Ovary (tissue), 9 donors: ENCODE results near the gene TMEM45A. TPM values are rescaled to one million over a fixed set of nuclear protein-coding genes. Genes with fewer than 3 reads are reported as not detected.

ENCODE experiments used
- DNase-seq, 5 donors: peaks; one replicate each; pipeline ENCODE4 v3.0.0-alpha.2; 2019 to 2020
- H3K27ac ChIP-seq, 2 donors: fragments of 200-600 bp; one replicate each; pipeline versions ENCODE4 v1.5.1 to v1.8.0; 2019 to 2022
- H3K27me3 ChIP-seq: fragments of 200-600 bp; one replicate; pipeline ENCODE4 v1.8.0; 2022
- H3K36me3 ChIP-seq: fragments of 200-600 bp; sonication (generic); one replicate; pipeline ENCODE4 v1.5.1; 2019
- H3K4me1 ChIP-seq: one replicate; pipeline ENCODE4 v1.8.1; 2013; ENCODE audit warnings: mild to moderate bottlenecking, moderate library complexity; ENCODE audit not compliant: insufficient read depth
- H3K4me3 ChIP-seq: fragments of 200-600 bp; sonication (generic); one replicate; pipeline ENCODE4 v1.5.1; 2017
- H3K9me3 ChIP-seq, 2 donors: fragments of 200-600 bp in 1 of 2; sonication (generic) in 1 of 2; one replicate each; pipeline versions ENCODE4 v1.5.1 to v1.8.1; 2013 to 2019; ENCODE audit warnings: mild to moderate bottlenecking in 1 of 2, moderate library complexity in 1 of 2
- EP300 ChIP-seq: sonication (generic); formaldehyde crosslinking; IDR thresholded peaks from one replicate; pipeline ENCODE4 v1.6.1; 2017; ENCODE audit warnings: antibody characterized with exemption
- POLR2A ChIP-seq: fragments of 450-650 bp; IDR thresholded peaks from one replicate; pipeline ENCODE4 v1.6.1; 2017; ENCODE audit warnings: antibody characterized with exemption, mild to moderate bottlenecking, moderate library complexity
- WGBS, 3 donors: extraction: QIAGEN DNeasy Blood & Tissue Kit in 1 of 3; methylation state at CpG; one replicate each; pipeline versions ENCODE4 v1.1.5 to v1.1.7; 2013 to 2017; 5-methylcytosine and 5-hydroxymethylcytosine counted together
- intact Hi-C, 4 donors: fragments of 100-400 bp; cut with DNase I; formaldehyde crosslinking; loops; one replicate each; pipeline versions ENCODE4 v1.11.0 to v1.15.1; 2022 to 2023
- polyA plus RNA-seq, 2 donors: library from polyadenylated mRNA; stranded (reverse); fragments of 200-250 nt in 1 of 2; fragments of 350-450 nt in 1 of 2; fragmentation: Illumina TruSeq in 1 of 2; extraction: RNeasy Lipid Tissue Mini Kit (QIAGEN cat#74804) in 1 of 2; gene quantifications; one replicate each; pipeline ENCODE4 v1.2.3, GENCODE V29; 2013 to 2014
- total RNA-seq, 7 donors: library from RNA; depleted of rRNA in 2 of 7; stranded (reverse); fragments of >200 nt in 2 of 7; fragmentation: NEBNext Ultra II Directional in 3 of 7; extraction: Animal tissue kit (Norgen Biotek cat#: 25700) in 3 of 7; gene quantifications; one replicate each; pipeline versions ENCODE4 v1.1.0 to v1.2.4, GENCODE V29; 2016 to 2023
- TF ChIP-seq, protein P1 (sequence below), 3 donors: fragments of 450-650 bp in 2 of 3; fragments of 200-600 bp in 1 of 3; IDR thresholded peaks; one replicate each; pipeline versions ENCODE4 v1.5.1 to v1.8.0; 2016 to 2022; ENCODE audit warnings: antibody characterized with exemption in 3 of 3, mild to moderate bottlenecking in 1 of 3
- donor health status: DM: no; HTN: no; CAD: no; lungs with moderate emphysema.
- donor health status: DM: no; HTN: no; CAD: no.
- donor health status: Bipolar disorder and iron deficiency.
- donor health status: DM: yes; HTN: yes; CAD: no.
- donor health status: DM: no; HTN: no; CAD: no.
- donor health status: DM: yes; HTN: yes; CAD: no.

Gene TMEM45A
- total and polyA plus RNA-seq, 9 donors: 6.1 to 72.0 (median 9.1) TPM

DNA sequence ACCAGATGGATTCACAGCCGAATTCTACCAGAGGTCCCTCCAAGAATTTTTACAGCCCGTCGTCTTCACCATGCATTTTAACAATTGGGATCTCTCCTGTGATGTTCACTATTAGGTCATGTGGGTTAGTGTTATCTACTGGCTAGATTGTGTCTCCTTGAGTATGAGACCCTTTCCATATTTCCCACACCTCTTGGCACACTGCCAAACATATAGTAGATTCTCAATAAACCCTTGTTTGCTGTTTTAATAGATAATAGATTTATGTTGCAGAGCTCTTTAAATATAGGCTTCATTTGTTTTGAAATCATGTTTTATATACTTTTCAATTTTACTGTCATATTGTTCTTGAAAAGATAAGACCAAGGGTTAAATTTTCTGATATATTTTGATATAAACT lies 82.1 kb downstream of the TMEM45A start:
- Histone ChIP-seq H3K27me3 (no peaks in the 10 kb centered on the region), H3K27ac (no peak overlapping the region), H3K36me3 (no peaks in the 10 kb centered on the region), H3K9me3 (no peaks in the 10 kb centered on the region), H3K4me1 (no peaks in the 10 kb centered on the region), H3K4me3 (no peak overlapping the region)
- intact Hi-C loops: no loop called here
- DNase-seq: no peak
- 98% methylated on average over 3 of the region's 3 CpGs for WGBS, 3 donors
- TF ChIP-seq, protein P1, sequence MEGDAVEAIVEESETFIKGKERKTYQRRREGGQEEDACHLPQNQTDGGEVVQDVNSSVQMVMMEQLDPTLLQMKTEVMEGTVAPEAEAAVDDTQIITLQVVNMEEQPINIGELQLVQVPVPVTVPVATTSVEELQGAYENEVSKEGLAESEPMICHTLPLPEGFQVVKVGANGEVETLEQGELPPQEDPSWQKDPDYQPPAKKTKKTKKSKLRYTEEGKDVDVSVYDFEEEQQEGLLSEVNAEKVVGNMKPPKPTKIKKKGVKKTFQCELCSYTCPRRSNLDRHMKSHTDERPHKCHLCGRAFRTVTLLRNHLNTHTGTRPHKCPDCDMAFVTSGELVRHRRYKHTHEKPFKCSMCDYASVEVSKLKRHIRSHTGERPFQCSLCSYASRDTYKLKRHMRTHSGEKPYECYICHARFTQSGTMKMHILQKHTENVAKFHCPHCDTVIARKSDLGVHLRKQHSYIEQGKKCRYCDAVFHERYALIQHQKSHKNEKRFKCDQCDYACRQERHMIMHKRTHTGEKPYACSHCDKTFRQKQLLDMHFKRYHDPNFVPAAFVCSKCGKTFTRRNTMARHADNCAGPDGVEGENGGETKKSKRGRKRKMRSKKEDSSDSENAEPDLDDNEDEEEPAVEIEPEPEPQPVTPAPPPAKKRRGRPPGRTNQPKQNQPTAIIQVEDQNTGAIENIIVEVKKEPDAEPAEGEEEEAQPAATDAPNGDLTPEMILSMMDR (IDR thresholded peaks at IDR 0.05): no peak
- TF ChIP-seq EP300 (no peak), POLR2A (no peak)

DNA sequence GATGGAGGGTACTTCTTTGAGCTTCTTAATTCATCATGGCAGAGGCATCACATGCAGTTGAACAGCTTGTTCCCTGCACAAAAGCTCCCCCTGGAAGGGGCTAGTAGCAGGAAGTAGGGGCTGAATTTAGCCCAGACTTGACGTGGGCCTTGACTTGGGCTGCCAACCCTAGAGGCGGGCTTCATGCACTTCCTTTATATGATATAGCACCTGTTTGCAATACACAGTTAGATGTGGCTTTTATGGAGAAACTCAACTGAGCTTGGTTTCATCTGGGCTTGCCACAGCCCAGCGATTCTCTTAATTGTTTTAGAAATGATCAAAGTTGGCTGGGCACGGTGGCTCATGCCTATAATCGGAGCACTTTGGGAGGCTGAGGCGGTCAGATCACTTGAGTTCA lies 83.3 kb downstream of the TMEM45A start:
- Histone ChIP-seq H3K36me3 (no peaks in the 10 kb centered on the region), H3K4me1 (no peaks in the 10 kb centered on the region), H3K9me3 (no peaks in the 10 kb centered on the region), H3K4me3 (no peak overlapping the region), H3K27ac (no peak overlapping the region), H3K27me3 (no peaks in the 10 kb centered on the region)
- intact Hi-C loops: no loop called here
- TF ChIP-seq POLR2A: no peak
- TF ChIP-seq, protein P1 (IDR thresholded peaks at IDR 0.05): no peak
- no peak for DNase-seq
- WGBS, 3 donors: 97 to 99% (median 98%) methylated on average over 6 of the region's 6 CpGs

DNA sequence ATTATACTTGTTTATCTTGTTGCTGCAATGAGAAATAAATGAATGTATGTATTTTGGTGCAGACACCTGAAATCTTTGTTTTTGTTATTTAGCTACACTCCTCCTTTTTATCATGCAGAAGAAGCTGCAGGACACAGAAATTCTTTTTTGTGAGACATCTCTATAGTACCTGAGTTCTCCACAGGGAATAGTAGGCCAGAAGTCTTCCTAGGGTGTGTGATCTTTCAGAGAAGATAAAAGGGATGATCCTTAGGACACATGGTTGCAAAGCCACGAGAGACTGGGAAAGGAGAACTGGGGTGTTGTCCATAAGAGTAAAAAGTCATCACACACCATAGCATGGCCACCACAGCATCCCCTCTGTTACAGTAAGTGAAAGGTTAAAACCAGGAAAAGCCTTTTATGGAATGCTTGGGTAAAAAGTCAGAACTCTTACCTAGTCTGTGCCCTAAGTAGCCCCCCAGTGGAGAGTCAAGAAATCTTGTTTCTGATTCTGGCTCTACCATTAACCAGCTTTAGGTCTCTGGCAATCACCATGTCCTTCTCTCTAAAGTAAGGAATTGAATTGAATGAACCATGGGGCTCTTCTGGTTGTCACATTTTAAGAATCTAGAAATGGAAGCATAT lies 85.1 kb downstream of the TMEM45A start:
- intact Hi-C loops: no loop called here
- Histone ChIP-seq H3K9me3 (no peaks in the 10 kb centered on the region), H3K27ac (no peak overlapping the region), H3K36me3 (no peaks in the 10 kb centered on the region), H3K27me3 (no peaks in the 10 kb centered on the region), H3K4me1 (no peaks in the 10 kb centered on the region), H3K4me3 (no peak overlapping the region)
- no peak for TF ChIP-seq POLR2A
- TF ChIP-seq EP300: no peak
- TF ChIP-seq, protein P1 (IDR thresholded peaks at IDR 0.05): no peak
- no peak for DNase-seq
- 19 to 30% (median 22%) methylated on average over 1 of the region's 1 CpG for WGBS, 3 donors

DNA sequence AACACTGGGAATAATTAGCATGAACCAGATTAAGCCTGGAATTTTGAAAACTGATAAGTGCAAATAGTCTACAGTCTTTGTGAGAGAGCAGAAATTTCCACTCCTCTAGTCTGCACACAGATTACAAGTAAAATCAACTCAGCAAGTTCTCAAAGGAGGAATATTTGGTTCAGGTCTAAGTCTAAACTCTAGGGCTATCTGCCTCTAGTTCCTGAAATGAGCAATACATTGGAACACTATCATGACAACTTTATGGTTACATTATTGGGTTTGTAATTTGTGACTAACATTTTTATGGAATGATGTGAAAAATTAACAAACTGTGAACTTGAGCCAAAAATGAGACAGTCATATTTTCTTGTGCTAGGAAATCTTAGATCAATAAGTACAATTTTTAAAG lies 86.2 kb downstream of the TMEM45A start:
- intact Hi-C loops: no loop called here
- H3K4me3 ChIP-seq: no peak overlapping the region
- no peak for DNase-seq
- H3K4me1 ChIP-seq: no peaks in the 10 kb centered on the region
- no peaks in the 10 kb centered on the region for H3K27me3 ChIP-seq
- no peaks in the 10 kb centered on the region for H3K9me3 ChIP-seq
- no peak overlapping the region for H3K27ac ChIP-seq
- no peaks in the 10 kb centered on the region for H3K36me3 ChIP-seq
- TF ChIP-seq EP300 (no peak), POLR2A (no peak)
- TF ChIP-seq, protein P1 (IDR thresholded peaks at IDR 0.05): no peak
